Liver (tissue), 9 donors: ENCODE measurements around the gene LARGE1. TPM values are rescaled to one million over a fixed set of nuclear protein-coding genes. Genes with fewer than 3 reads are reported as not detected.

Experiments
- DNase-seq: peaks from one replicate; pipeline ENCODE4 v3.0.0-alpha.2; 2017; ENCODE audit warnings: low spot score
- H3K27ac ChIP-seq, 2 donors: one replicate each; pipeline ENCODE4 v1.7.0; 2013; ENCODE audit warnings: inconsistent platforms in 2 of 2, low read length in 2 of 2, control low read depth in 1 of 2, low read depth in 1 of 2, mild to moderate bottlenecking in 1 of 2
- H3K27me3 ChIP-seq, 4 donors: one replicate each; pipeline versions ENCODE4 v1.6.1 to v1.7.0; 2013; ENCODE audit warnings: low read length in 3 of 4, inconsistent platforms in 1 of 4, mild to moderate bottlenecking in 1 of 4, moderate library complexity in 1 of 4; ENCODE audit not compliant: control insufficient read depth in 4 of 4, insufficient read depth in 4 of 4
- H3K36me3 ChIP-seq, 4 donors: one replicate each; pipeline versions ENCODE4 v1.6.1 to v1.7.0; 2013; ENCODE audit warnings: low read length in 3 of 4, mild to moderate bottlenecking in 3 of 4, low read depth in 1 of 4, moderate library complexity in 1 of 4; ENCODE audit not compliant: control insufficient read depth in 4 of 4, insufficient read depth in 3 of 4
- H3K4me1 ChIP-seq, 4 donors: one replicate each; pipeline versions ENCODE4 v1.6.1 to v1.7.0; 2013; ENCODE audit warnings: low read length in 3 of 4, mild to moderate bottlenecking in 3 of 4, moderate library complexity in 1 of 4; ENCODE audit not compliant: control insufficient read depth in 4 of 4, insufficient read depth in 4 of 4
- H3K4me3 ChIP-seq, 3 donors: one replicate each; pipeline versions ENCODE4 v1.6.1 to v1.7.0; 2013; ENCODE audit warnings: low read length in 3 of 3, control low read depth in 1 of 3, low read depth in 1 of 3, mild to moderate bottlenecking in 1 of 3
- H3K9ac ChIP-seq, 2 donors: one replicate each; pipeline ENCODE4 v1.7.0; 2013; ENCODE audit warnings: low read length in 2 of 2, mild to moderate bottlenecking in 2 of 2, moderate library complexity in 2 of 2, control low read depth in 1 of 2, low read depth in 1 of 2
- H3K9me3 ChIP-seq, 4 donors: one replicate each; pipeline versions ENCODE4 v1.6.1 to v1.7.0; 2013; ENCODE audit warnings: low read length in 3 of 4; ENCODE audit not compliant: control insufficient read depth in 4 of 4
- EGR1 ChIP-seq, 2 donors: IDR thresholded peaks; 2 replicates each; pipeline ENCODE4 v1.6.1; 2016 to 2018; ENCODE audit warnings: antibody characterized with exemption in 2 of 2, low read depth in 2 of 2
- FOXA1 ChIP-seq: IDR thresholded peaks from 2 replicates; pipeline ENCODE4 v1.6.1; 2016; ENCODE audit warnings: antibody characterized with exemption
- FOXA2 ChIP-seq: IDR thresholded peaks from 2 replicates; pipeline ENCODE4 v1.6.1; 2016; ENCODE audit warnings: antibody characterized with exemption
- GABPA ChIP-seq, 2 donors: IDR thresholded peaks in 1 of 2; conservative IDR thresholded peaks in 1 of 2; 2 replicates each; pipeline ENCODE4 v1.6.1; 2016; ENCODE audit warnings: antibody characterized with exemption in 2 of 2, mild to moderate bottlenecking in 1 of 2, moderate library complexity in 1 of 2
- HNF4A ChIP-seq, 2 donors: conservative IDR thresholded peaks; 2 replicates each; pipeline ENCODE4 v1.6.1; 2016; ENCODE audit warnings: antibody characterized with exemption in 2 of 2, mild to moderate bottlenecking in 2 of 2
- HNF4G ChIP-seq: IDR thresholded peaks from 2 replicates; pipeline ENCODE4 v1.6.1; 2016; ENCODE audit warnings: antibody characterized with exemption
- JUND ChIP-seq, 2 donors: IDR thresholded peaks; 2 replicates each; pipeline ENCODE4 v1.6.1; 2016; ENCODE audit warnings: antibody characterized with exemption in 2 of 2
- MAX ChIP-seq: IDR thresholded peaks from 2 replicates; pipeline ENCODE4 v1.6.1; 2016; ENCODE audit warnings: antibody characterized with exemption
- NR2F2 ChIP-seq: IDR thresholded peaks from 2 replicates; pipeline ENCODE4 v1.6.1; 2016; ENCODE audit warnings: antibody characterized with exemption
- RAD21 ChIP-seq, 2 donors: IDR thresholded peaks; 2 replicates each; pipeline ENCODE4 v1.6.1; 2016; ENCODE audit warnings: antibody characterized with exemption in 2 of 2, mild to moderate bottlenecking in 2 of 2
- REST ChIP-seq: IDR thresholded peaks from 2 replicates; pipeline ENCODE4 v1.6.1; 2016; ENCODE audit warnings: antibody characterized with exemption, mild to moderate bottlenecking
- RXRA ChIP-seq, 2 donors: IDR thresholded peaks; 2 replicates each; pipeline ENCODE4 v1.6.1; 2017 to 2018; ENCODE audit warnings: antibody characterized with exemption in 2 of 2, mild to moderate bottlenecking in 1 of 2
- SP1 ChIP-seq: IDR thresholded peaks from 2 replicates; pipeline ENCODE4 v1.6.1; 2018; ENCODE audit warnings: antibody characterized with exemption, mild to moderate bottlenecking
- TAF1 ChIP-seq: conservative IDR thresholded peaks from 2 replicates; pipeline ENCODE4 v1.6.1; 2016; ENCODE audit warnings: antibody characterized with exemption, mild to moderate bottlenecking
- YY1 ChIP-seq: IDR thresholded peaks from 2 replicates; pipeline ENCODE4 v1.6.1; 2016; ENCODE audit warnings: antibody characterized with exemption, mild to moderate bottlenecking
- ZBTB33 ChIP-seq: IDR thresholded peaks from 2 replicates; pipeline ENCODE4 v1.6.1; 2016; ENCODE audit warnings: antibody characterized with exemption
- WGBS: extraction: QIAGEN DNeasy Blood & Tissue Kit; methylation state at CpG from one replicate; pipeline ENCODE4 v1.1.7; 2013; 5-methylcytosine and 5-hydroxymethylcytosine counted together
- polyA plus RNA-seq, 2 donors: library from polyadenylated mRNA; stranded (reverse) in 1 of 2; unstranded in 1 of 2; fragments of 200-250 nt in 1 of 2; fragments of >200 nt in 1 of 2; fragmentation: Nextera tagmentation in 1 of 2; extraction: Ambion mirVana in 1 of 2; gene quantifications; one replicate each; pipeline versions ENCODE4 v1.2.1 to v1.2.3, GENCODE V29; 2013 to 2015
- total RNA-seq, 2 donors: library from RNA; depleted of rRNA; stranded (reverse); fragments of >200 nt; gene quantifications; one replicate each; pipeline ENCODE4 v1.2.3, GENCODE V29; 2014
- donor health status: healthy.
- donor health status: healthy.
- donor health status: healthy.
- donor health status: healthy.
- donor health status: healthy.

Gene LARGE1
- total and polyA plus RNA-seq, 4 donors: 2.3 to 14.1 (median 5.7) TPM

GRCh38 chr22:33606504-33606903 lies 313.8 kb downstream of the LARGE1 start:
- H3K27me3 ChIP-seq: no peaks in the 10 kb centered on the region
- H3K27ac ChIP-seq: no peak overlapping the region
- H3K4me1 ChIP-seq: no peaks in the 10 kb centered on the region
- 97% methylated on average over 7 of the region's 7 CpGs for WGBS
- H3K4me3 ChIP-seq: no peak overlapping the region
- H3K9me3 ChIP-seq: no peaks in the 10 kb centered on the region
- H3K9ac ChIP-seq: no peak overlapping the region
- H3K36me3 ChIP-seq: peaks cover 0 to 6% (median 2%) of the 10 kb centered on the region in 4 donors
- no peak for DNase-seq
- no peak for TF ChIP-seq RXRA (IDR thresholded peaks at IDR 0.05)
- TF ChIP-seq YY1: no peak
- no peak for TF ChIP-seq GABPA (IDR thresholded peaks at IDR 0.05 in 1 of 2, conservative IDR thresholded peaks at IDR 0.05 in 1 of 2)
- TF ChIP-seq EGR1 (IDR thresholded peaks at IDR 0.05; ENCODE audit: low read depth in 2 of 2): no peak
- no peak for TF ChIP-seq JUND (IDR thresholded peaks at IDR 0.05)
- TF ChIP-seq SP1: no peak
- no peak for TF ChIP-seq REST
- no peak for TF ChIP-seq RAD21 (IDR thresholded peaks at IDR 0.05)

- no peak overlapping the region for H3K27ac ChIP-seq
- H3K4me1 ChIP-seq: no peaks in the 10 kb centered on the region
- no peaks in the 10 kb centered on the region for H3K9me3 ChIP-seq
- DNase-seq: no peak
- H3K27me3 ChIP-seq: no peaks in the 10 kb centered on the region
- TF ChIP-seq SP1: peak; percentile 59
- peak in 1 of 2 donors; percentile 47 for TF ChIP-seq RAD21 (IDR thresholded peaks at IDR 0.05)
- peak; percentile 21 to 57 for TF ChIP-seq HNF4A (conservative IDR thresholded peaks at IDR 0.05)
- peak in 1 of 2 donors; percentile 30 for TF ChIP-seq RXRA (IDR thresholded peaks at IDR 0.05)
- no peak for TF ChIP-seq EGR1 (IDR thresholded peaks at IDR 0.05; ENCODE audit: low read depth in 2 of 2)
- no peak for TF ChIP-seq NR2F2
- H3K4me3 ChIP-seq: no peak overlapping the region
- 67% methylated on average over 11 of the region's 11 CpGs for WGBS
- no peak overlapping the region for H3K9ac ChIP-seq
- peaks cover 0 to 6% (median 2%) of the 10 kb centered on the region in 4 donors for H3K36me3 ChIP-seq
Measured at GRCh38 chr22:33605666-33606065, 314.6 kb downstream of the LARGE1 start.

GRCh38 chr22:33605221-33605620 lies 315.1 kb downstream of the LARGE1 start:
- Histone ChIP-seq H3K9me3 (no peaks in the 10 kb centered on the region), H3K4me1 (no peaks in the 10 kb centered on the region), H3K36me3 (peaks cover 0 to 6% (median 2%) of the 10 kb centered on the region in 4 donors), H3K27ac (no peak overlapping the region), H3K9ac (no peak overlapping the region), H3K27me3 (no peaks in the 10 kb centered on the region), H3K4me3 (no peak overlapping the region)
- TF ChIP-seq FOXA2 (no peak), HNF4G (no peak), SP1 (no peak), EGR1 (IDR thresholded peaks at IDR 0.05; ENCODE audit: low read depth in 2 of 2) (no peak), ZBTB33 (no peak), FOXA1 (no peak), HNF4A (conservative IDR thresholded peaks at IDR 0.05) (no peak), YY1 (no peak), MAX (no peak), TAF1 (no peak), REST (no peak), GABPA (IDR thresholded peaks at IDR 0.05 in 1 of 2, conservative IDR thresholded peaks at IDR 0.05 in 1 of 2) (no peak), JUND (IDR thresholded peaks at IDR 0.05) (no peak)
- WGBS: 93% methylated on average over 6 of the region's 6 CpGs
- DNase-seq: no peak
